ENCODE measurements around the gene MAP4K1.

GRCh38 chr19:38569368-38569983, 48.3 kb downstream of the MAP4K1 start:
- no peak for TF ChIP-seq EZH2 (IDR thresholded peaks at IDR 0.05)
- no peak for TF ChIP-seq POLR2AphosphoS5 (IDR thresholded peaks at IDR 0.05; ENCODE audit: borderline replicate concordance, low read depth, low read length)

Data from SK-N-MC (cell line).